Colonic mucosa (tissue), 4 donors: ENCODE data around the gene CDH5. TPM values are rescaled to one million over a fixed set of nuclear protein-coding genes. Genes with fewer than 3 reads are reported as not detected.
A peak's percentile ranks its signal among the peaks of the same experiment; 100 is the strongest.

Experiments used
- DNase-seq: peaks from one replicate; pipeline ENCODE4 v3.0.0-alpha.2; 2020
- H3K27ac ChIP-seq: fragments of 200-600 bp; one replicate; pipeline ENCODE4 v1.8.0; 2021
- H3K27me3 ChIP-seq: fragments of 200-600 bp; one replicate; pipeline ENCODE4 v1.8.0; 2021
- H3K36me3 ChIP-seq: fragments of 200-600 bp; one replicate; pipeline ENCODE4 v1.8.0; 2021
- H3K4me1 ChIP-seq: fragments of 200-600 bp; one replicate; pipeline ENCODE4 v1.8.0; 2021; ENCODE audit warnings: mild to moderate bottlenecking
- H3K4me3 ChIP-seq: fragments of 200-600 bp; one replicate; pipeline ENCODE4 v1.8.0; 2021
- H3K9ac ChIP-seq, 2 donors: one replicate each; pipeline ENCODE4 v1.7.0; 2013; ENCODE audit warnings: control low read depth in 2 of 2, low read depth in 2 of 2, low read length in 2 of 2
- H3K9me3 ChIP-seq: fragments of 200-600 bp; one replicate; pipeline ENCODE4 v1.8.0; 2021
- CTCF ChIP-seq: fragments of 200-600 bp; IDR thresholded peaks from one replicate; pipeline ENCODE4 v1.8.0; 2022; ENCODE audit warnings: antibody characterized with exemption, mild to moderate bottlenecking
- intact Hi-C: fragments of 100-400 bp; cut with DNase I; formaldehyde crosslinking; loops from one replicate; pipeline ENCODE4 v1.14.1; 2022
- total RNA-seq, 2 donors: library from RNA; stranded (reverse); fragmentation: NEBNext Ultra II Directional in 1 of 2; extraction: Animal tissue kit (Norgen Biotek cat#: 25700) in 1 of 2; gene quantifications; one replicate each; pipeline ENCODE4 v1.2.1, GENCODE V29; 2021
- donor health status: healthy.
- donor health status: DM: no; HTN: no; CAD: no.
- donor health status: DM: no; HTN: no; CAD: no.

The CDH5 gene
- total RNA-seq, 2 donors from 2014 or later = 4.4 to 15.2 TPM

GRCh38 chr16:66414891-66415290, 48.4 kb downstream of the CDH5 start:
- no peak overlapping the region for H3K9ac ChIP-seq
- H3K27me3 ChIP-seq = no peaks in the 10 kb centered on the region
- no peak for DNase-seq
- no peak overlapping the region for H3K27ac ChIP-seq
- TF ChIP-seq CTCF = no peak
- H3K9me3 ChIP-seq = no peaks in the 10 kb centered on the region
- H3K36me3 ChIP-seq = no peaks in the 10 kb centered on the region
- no peaks in the 10 kb centered on the region for H3K4me1 ChIP-seq
- intact Hi-C loops = no loop called here
- no peak overlapping the region for H3K4me3 ChIP-seq

GRCh38 chr16:66416136-66416535, 49.6 kb downstream of the CDH5 start:
- H3K4me3 ChIP-seq = no peak overlapping the region
- no peak overlapping the region for H3K27ac ChIP-seq
- H3K27me3 ChIP-seq = no peaks in the 10 kb centered on the region
- no peaks in the 10 kb centered on the region for H3K4me1 ChIP-seq
- DNase-seq = peak; percentile 3
- H3K9ac ChIP-seq = no peak overlapping the region
- no peaks in the 10 kb centered on the region for H3K36me3 ChIP-seq
- TF ChIP-seq CTCF = no peak
- intact Hi-C loops = no loop called here
- no peaks in the 10 kb centered on the region for H3K9me3 ChIP-seq

- TF ChIP-seq CTCF = no peak
- H3K27ac ChIP-seq = no peak overlapping the region
- no peaks in the 10 kb centered on the region for H3K27me3 ChIP-seq
- no peak overlapping the region for H3K9ac ChIP-seq
- peak; percentile 12 for DNase-seq
- intact Hi-C loops = no loop called here
- H3K36me3 ChIP-seq = no peaks in the 10 kb centered on the region
- H3K4me1 ChIP-seq = no peaks in the 10 kb centered on the region
- no peaks in the 10 kb centered on the region for H3K9me3 ChIP-seq
- no peak overlapping the region for H3K4me3 ChIP-seq
Observed at GRCh38 chr16:66416939-66417700, 50.6 kb downstream of the CDH5 start.

GRCh38 chr16:66418165-66418962, 51.9 kb downstream of the CDH5 start:
- Histone ChIP-seq H3K4me1 (no peaks in the 10 kb centered on the region), H3K9ac (no peak overlapping the region), H3K27ac (no peak overlapping the region), H3K27me3 (no peaks in the 10 kb centered on the region), H3K4me3 (no peak overlapping the region), H3K36me3 (no peaks in the 10 kb centered on the region), H3K9me3 (no peaks in the 10 kb centered on the region)
- intact Hi-C loops = no loop called here
- DNase-seq = no peak
- no peak for TF ChIP-seq CTCF

- no peaks in the 10 kb centered on the region for H3K9me3 ChIP-seq
- H3K4me3 ChIP-seq = no peak overlapping the region
- H3K36me3 ChIP-seq = no peaks in the 10 kb centered on the region
- no peaks in the 10 kb centered on the region for H3K27me3 ChIP-seq
- no peak for DNase-seq
- H3K4me1 ChIP-seq = no peaks in the 10 kb centered on the region
- H3K9ac ChIP-seq = no peak overlapping the region
- intact Hi-C loops = no loop called here
- no peak overlapping the region for H3K27ac ChIP-seq
- no peak for TF ChIP-seq CTCF
Observed at GRCh38 chr16:66419527-66419926, 53.0 kb downstream of the CDH5 start.
